8988T (cell line): ENCODE results near the gene MEPE.

Source experiments
- DNase-seq: peaks from one replicate; pipeline ENCODE4 v3.0.0; 2011

The MEPE gene, protein sequence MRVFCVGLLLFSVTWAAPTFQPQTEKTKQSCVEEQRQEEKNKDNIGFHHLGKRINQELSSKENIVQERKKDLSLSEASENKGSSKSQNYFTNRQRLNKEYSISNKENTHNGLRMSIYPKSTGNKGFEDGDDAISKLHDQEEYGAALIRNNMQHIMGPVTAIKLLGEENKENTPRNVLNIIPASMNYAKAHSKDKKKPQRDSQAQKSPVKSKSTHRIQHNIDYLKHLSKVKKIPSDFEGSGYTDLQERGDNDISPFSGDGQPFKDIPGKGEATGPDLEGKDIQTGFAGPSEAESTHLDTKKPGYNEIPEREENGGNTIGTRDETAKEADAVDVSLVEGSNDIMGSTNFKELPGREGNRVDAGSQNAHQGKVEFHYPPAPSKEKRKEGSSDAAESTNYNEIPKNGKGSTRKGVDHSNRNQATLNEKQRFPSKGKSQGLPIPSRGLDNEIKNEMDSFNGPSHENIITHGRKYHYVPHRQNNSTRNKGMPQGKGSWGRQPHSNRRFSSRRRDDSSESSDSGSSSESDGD

DNA sequence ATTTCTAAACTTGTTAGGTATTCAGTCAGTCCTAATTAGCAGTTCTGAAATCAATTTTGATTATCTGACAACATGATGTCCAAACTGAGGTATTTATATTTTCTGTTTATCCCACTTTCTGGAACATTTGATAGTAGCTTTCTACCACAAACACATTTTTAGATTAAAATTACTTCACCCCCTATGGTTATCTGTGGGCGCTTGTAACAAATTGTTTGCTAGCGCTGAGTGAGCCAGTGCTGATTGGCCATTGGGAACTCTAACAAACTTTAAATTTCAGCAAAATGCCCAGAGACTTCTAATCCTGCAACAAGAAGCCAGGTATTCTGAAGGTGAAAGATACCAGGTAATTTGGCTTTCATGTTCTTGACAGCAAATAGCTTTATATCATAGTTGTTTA is at the start of gene MEPE:
Gene MEPE, plus strand, starts transcription at position 301 of the 400 bp plus-strand sequence. CDS start 1,746 bp downstream, outside the sequence.
- no peak for DNase-seq

DNA sequence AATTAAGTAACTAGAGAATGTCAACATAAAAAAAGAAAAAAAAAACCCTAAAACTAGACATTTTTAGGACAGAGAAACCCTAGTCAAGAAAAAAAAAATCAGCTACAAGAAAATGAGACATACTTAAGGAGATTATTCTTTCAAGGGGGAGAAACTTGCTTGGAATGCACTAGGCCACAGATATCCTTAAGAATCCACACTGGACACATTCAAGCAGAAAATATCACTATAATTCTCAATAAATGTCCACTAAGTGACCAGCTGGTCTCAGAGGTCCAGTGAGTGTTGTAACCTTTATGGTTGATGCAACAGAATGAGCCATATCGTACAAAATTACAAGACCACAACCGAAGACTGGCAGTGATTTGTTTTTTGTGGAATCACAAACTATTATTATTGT is 49.0 kb upstream of the MEPE start:
- DNase-seq, result no peak

DNA sequence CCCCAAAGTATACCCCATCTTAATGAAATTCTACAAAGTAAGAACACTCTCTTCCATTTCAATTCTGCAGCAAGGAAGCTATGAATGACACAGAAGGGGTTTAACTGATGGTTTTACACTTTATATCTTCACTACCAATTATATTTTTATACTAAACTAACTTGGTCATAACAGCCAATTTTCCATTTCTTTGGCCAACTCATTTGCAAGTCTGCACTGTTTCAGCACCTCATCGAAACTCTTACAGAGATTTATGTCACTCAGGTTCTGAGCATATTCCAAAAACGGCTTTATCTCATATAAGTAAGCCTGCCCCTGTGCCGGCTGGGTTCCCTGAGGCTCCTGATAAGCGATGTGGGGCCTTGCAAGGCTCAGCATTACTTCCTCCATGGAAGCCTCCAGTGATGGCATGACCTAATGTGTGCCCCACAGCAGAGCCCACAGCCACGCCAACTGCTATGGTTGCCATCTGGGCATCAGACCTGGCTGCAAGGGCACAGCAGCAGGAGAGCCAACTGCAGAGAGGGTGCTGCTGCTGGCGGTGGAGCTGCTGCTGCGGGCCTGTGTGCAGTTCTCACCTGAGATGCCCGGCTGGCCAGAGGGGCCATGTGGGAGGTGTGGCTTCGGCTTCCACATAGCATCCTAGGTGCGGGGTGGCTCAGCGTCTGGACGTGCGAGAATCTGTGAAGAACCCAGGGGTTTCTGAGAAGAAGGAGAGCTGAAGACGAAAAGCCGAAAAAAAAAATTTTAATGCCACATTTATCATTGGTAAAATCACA is 46.8 kb upstream of the MEPE start:
- no peak for DNase-seq

DNA sequence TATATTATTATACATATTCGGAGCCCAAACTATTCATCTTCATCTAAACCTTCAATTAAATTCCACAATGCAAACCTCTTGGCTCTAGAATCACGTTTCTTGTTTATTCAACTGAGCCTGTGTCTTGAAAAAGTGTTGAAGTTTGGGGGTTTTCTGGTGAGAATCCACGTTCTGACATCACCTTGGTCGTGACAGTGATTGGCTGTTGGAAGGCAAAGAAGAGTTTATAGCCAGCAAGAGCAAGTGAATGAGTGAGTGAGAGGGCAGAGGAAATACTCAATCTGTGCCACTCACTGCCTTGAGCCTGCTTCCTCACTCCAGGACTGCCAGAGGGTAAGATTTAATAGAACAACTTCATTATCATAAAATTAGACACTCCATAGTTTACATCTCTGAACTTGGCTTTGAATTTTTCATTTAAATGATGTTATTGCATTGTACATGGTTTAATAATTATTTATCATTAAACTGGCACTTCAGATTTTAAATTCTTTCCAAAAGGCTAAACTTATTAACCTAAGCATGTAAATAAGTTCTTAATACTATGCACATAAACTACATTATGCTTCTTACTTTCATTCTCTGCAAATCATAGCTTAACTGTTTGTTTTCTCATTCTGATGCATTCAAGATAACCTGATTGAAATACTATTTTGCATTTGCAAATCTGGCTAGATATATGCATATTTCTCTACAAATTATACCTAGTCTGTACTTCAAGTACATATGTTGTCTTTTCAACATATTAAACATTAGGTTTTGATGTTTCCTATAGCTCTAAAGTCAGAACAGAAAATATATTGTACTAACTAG is 33.3 kb upstream of the MEPE start, which contains the start of gene IBSP:
Gene IBSP, plus strand, starts transcription at position 254 of the 813 bp plus-strand sequence. CDS start 2,808 bp downstream, outside the sequence.
- DNase-seq, result no peak

DNA sequence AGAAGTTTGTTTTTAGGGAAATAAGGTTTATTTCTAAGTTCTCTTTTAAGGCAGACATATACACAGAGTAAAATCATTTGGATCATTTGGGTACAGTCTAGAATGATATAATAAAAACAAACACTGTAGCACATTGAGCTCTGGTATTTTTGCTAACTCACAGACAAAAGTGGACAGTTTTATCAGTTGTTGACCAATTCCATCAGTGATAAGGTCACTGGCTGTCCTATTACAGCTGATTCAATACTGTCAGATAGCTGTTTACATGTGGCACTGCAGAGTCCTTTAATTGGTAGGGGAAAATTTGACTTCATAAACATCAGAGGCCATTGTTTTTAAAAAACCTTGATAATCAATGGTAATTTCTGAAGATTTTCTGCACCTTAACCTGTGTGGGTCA is 29.9 kb upstream of the MEPE start:
- no peak for DNase-seq

DNA sequence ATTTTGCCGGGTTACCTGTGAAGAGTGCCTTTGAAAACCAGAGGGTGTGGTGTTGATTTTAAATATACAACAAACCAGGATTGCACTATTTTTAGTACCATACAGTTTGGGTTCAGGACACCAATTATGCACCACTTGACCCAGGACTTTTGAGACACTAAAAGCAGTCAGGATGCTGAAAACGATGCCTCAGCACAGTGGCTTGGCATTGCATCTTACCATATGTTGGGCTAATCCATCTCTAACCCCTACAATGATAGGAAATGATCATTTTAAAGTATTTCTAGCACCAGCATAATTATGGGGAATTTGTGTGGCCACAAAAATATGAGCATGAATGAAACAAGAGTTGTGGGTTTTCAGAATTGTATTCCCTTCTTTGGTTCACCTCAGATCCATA is 29.3 kb upstream of the MEPE start:
- no peak for DNase-seq

DNA sequence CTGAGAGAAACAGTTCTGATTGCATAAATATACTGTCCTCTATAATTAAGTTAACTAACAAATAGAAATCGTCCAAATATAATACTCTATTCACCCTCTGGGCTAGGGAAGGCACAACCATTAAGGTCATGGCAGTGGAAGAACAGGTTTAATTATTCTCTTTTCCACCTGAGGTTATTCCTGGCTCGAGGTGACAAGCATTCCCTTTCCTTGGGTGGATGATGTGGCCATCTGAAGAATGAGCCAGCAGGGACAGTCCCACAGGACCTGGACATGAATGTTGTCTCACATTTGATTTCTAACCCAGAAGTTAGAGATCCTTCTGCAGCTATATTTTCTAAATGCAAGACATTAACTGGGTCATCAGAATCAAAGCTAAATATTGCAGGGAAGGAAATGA is 27.9 kb upstream of the MEPE start:
- no peak for DNase-seq

DNA sequence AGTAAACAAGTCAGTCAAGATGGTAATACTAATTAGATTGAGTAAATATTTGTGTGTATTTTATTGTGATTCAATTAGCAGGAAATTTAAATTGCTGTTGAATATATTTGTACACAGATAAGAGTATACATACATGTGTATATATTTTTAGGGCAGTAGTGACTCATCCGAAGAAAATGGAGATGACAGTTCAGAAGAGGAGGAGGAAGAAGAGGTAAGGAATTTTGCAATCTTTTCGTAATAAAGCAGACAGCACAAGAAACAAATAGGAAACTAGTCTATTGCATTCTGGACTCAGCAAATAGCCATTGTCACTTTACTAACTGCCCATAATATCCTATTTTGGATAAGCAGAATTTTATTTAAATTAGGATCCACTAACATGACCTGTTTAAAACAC is 26.8 kb upstream of the MEPE start:
- DNase-seq, result no peak

DNA sequence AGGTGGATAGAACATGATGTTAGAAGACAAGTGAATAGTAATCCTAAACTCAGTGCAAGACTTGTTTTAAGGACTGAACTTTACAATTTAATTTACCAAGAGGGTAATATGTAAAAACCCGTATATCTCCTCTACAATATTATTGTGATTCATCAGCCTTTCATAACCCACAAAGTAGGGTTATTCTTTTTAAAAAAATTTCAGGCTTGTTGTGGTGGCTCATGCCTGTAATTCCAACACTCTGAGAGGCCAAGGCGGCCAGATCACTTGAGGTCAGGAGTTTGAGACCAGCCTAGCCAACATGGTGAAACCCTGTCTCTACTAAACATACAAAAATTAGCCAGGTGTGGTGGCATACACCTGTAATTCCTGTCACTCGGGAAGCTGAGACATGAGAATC is 26.2 kb upstream of the MEPE start:
- no peak for DNase-seq

DNA sequence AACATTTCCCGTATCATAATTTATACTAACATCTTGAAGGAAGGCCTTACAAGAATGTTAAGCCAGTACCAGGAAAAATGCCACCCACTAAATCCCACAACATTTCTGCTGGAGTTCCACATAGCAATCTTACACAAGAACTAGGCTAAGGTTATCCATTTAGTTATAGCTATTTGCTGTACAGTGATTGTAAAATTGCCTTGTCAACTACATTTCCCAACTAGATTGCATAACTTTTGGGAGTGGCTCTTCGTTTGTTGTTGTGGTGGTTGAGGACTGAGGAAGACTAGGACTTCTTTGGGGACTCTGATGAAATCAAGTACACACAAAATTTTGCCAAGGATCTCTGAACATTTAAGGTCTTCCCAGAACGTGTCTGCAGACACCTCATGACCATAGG is 25.4 kb upstream of the MEPE start:
- no peak for DNase-seq

DNA sequence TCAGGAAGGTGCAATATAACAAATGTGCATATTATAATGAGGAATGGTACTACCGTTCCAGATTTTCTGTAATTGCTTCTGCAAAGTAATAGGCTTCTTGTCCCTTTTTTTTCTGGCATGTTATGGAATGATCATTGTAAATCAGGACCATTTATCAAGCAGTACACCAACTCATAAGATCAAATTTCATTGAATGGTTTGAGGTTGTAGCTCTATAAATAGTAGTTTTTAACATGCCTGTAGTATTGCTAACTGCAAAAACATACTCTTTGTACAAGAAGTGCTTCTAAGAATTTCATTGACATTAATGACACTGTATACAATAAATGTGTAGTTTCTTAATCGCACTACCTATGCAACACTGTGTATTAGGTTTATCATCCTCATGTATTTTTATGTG is 20.8 kb upstream of the MEPE start:
- no peak for DNase-seq

DNA sequence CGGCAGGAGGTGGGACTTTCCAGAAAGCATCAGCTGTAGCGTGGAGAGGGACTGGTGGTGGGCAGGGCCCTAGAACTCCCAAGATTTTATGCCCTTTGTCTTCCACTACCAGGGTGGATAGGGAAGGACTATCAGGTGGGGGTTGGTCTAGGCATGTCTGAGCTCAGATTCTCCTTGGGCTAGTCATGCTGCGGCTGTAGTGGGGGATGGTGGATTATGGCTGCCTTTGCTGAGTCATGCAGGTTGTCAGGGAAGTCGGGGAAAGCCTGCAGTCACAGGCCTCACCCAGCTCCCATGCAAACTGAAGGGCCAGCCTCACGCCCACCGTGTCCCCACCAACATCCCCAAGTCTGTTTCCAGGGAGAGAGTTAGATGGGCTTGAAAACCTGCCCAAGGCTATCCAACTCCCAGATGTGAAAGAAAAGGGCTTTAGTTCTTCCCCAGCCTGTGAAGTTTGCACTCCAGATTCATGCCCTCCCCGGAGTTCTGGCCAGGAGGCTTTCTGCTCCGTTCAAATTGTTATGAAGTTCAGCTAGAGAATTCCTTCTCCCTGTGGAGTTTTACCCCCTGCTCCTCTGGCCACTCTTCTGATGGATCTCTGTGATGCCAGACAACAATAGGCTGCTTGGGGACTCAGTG is 13.4 kb upstream of the MEPE start:
- no peak for DNase-seq

DNA sequence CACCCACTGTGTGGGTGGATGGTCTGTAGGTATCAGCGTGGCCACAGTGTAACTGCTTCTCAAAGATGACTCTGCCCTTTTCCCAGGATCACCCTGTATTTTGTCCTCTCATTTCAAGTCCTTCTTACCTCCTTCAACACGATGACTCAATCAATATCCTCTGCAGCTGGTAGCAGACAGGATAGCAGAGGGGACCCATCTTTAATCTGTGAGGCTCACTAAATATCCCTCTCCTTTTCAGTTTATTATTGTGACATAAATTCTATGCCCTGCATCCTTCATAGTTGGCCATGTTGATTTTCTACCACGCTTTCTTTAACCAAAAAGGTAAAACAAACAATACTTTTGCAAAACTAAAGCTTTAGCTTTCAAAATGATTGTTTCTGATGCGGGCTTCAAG is 9.6 kb upstream of the MEPE start:
- no peak for DNase-seq

DNA sequence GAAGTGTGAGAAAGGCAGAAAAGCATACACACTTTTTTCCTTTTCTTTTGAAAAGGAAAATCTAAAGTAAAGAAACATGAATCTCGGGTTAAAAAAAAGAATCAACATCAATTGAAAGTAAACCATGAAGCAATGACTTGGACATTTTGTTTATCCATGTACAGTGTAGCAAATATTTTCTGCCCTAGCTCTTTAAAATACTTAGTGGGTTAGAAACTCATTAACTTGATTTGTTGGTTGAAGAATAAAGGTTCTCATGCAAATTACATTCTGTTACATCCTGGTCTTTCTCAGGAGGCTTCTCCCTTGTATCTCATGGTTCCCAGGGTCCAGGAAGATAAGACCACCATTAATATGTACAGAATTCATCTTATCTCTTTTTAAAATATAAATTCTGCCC is 9.0 kb upstream of the MEPE start:
- DNase-seq, result no peak

DNA sequence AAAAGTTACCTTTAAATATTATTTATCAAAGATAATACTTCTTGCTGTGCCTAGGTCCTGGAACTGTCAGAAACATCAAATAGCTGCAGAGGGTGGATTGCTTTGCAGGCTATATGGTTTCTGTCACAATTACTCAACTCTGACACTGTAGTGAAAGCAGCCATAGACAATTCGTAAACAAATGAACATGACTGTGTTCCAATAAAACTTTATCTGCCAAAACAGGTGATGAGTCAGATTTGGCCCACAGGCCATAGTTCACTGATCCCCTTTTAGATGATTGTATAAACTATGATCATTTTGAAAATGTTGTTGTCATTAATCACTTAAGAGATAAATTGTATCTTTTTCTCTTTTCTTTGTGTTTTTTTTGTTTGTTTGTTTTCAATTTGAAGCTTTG is 8.4 kb upstream of the MEPE start:
- DNase-seq, result no peak

DNA sequence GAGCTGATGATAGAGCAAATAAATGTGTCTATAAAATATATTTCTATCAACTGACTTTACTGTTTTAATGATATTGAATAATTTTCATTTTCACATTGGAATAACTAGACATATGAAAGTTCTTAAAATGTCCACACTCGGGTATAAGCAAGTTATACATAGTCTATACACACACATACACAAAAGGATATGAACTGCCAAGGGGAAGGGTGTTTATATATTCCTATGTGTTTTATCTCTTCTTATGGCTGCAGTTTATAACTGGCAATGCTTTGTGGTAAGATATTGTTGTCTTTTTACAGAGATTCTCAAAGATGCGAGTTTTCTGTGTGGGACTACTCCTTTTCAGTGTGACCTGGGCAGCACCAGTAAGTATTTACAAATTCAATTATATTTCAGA is 1.6 kb downstream of the MEPE start:
- DNase-seq, result no peak

DNA sequence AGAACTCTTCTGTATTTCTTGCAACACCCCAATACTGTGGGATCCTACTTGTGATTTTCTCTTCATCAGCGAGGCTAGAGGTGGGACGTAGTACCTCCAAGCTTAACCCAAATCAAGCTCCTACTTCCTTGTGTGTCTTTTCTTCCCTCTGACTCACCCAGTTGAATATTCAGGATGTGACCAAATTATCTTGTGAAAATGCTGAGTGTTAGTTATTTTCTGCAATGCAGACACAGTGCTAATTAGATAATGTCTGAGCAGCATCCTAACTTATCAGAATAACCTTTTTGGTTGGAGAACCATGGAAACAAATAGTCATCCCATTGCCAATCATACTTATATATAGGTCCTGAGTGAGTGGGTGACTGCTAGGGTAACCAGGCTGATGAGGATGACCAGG is 2.4 kb downstream of the MEPE start:
- no peak for DNase-seq

DNA sequence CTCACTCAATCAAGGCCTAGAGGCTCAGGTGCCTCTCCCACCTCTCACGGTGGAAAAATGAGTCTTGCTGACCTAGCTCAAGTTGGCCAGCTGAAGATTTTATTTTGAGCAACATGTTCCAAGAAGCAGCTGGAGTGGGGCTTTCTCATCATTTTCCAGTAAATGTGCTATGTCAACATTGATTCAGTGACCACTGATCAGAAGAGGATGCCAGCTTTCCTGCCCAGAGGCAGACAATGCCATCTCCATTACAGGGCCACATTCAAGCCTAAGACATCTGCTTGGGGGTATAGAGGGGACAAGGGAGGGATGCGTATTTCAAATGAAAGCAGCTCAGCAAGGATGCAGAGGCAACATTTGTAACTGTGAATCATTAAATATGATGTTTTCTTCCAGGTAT is 3.0 kb downstream of the MEPE start:
- DNase-seq, result no peak

DNA sequence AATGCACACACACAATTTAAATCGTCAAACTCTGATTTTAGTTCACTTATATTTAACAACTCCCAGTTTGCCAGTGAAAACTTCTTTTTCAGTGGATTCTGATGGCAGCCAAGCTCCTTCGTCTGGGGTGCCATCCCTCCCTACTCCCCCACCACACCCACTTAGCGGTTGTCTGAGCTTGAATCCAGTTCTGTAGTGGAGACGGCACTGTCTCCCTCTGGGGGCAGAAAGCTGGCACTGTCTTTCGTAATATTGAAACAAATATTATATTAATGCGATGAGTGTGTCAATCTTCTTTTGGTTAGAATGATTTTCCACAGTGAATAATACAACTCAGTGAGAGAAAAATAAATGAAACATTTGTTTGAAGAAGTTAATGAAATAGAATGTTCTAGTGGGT is 5.4 kb downstream of the MEPE start:
- no peak for DNase-seq

DNA sequence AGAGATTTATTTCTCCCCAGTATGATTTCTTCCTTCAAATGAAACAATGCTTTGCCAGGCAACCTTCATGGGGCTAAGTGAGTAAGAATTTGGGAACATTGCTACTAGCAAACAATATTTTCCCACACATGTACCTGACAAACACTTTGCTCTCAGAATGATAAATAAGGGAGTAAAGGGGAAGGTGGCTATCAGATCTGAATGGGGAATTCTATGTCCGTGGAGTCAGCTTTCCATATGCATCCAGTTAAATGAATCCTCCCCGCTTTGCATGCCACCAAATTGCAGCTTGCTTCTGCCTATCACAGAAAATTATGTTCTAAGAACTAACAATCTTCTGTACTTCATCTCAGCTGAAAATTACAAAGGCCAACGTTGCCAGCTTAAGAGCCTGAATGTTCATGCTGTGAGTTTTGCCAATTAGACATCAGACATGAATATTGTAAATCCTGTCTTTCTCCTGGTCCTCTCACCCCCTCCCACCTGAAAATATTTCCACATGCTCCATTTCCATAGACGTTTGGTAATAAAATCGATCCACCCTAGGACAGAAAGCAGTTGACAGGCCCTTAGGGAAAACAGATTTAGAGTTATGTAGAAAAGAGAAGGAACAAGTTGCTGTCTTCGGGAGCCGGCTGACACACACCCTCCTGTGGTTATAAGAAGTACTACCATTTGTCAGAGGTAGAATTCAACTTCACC is 6.3 kb downstream of the MEPE start:
- no peak for DNase-seq

DNA sequence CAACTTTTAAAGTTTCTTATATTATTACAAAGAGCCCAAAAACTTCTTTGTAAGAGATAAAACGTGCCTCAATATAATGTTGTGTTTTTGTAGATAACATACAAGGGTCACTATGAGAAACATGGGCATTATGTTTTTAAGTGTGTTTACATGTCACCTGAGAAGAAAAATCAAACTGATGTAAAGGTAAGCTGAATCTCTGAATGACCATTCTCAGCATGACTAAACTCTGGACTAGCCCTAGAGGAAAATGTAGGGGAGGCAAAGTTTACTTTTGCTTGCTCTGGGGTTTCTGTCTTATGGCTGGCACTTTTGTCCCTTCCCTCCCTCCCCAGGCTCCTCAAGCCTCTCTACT is 6.8 kb downstream of the MEPE start:
- no peak for DNase-seq

DNA sequence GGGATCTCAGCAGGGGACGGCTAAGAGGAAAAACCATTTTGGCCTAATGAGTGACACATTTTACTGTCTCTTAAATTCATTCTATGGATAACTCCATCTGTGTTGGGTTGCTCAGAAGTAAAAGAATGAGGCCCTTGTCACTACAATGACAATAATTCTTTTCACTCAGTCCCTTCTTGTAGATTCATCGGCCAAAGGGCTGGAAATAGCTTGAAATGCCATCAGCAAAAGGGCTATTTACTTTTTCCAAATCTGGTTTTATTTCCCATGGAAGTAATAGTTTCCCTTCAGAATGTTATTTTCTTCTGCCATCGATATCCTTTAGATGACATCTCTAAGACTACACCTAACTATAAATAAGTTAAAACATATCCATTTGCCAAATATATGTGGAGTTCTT is 7.4 kb downstream of the MEPE start:
- DNase-seq, result no peak
